K562 (cell line): Measurements from ENCODE around the gene PAM. TPM values are rescaled to one million over a fixed set of nuclear protein-coding genes. Genes with fewer than 3 reads are reported as not detected.

Source experiments
- ATAC-seq: fragments of 200-7000 bp; cut with Tn5 transposase; 3 replicates; pipeline ENCODE4 v1.9.1; 2020; ENCODE audit warnings: moderate library complexity
- BruUV-seq: library from RNA; stranded (reverse); fragments of 400-500 nt; replicated peaks from 2 replicates; lab custom pipeline; 2021; lab: Mats Ljungman, UMichigan
- CTCF ChIA-PET: fragments of 300-600 bp; formaldehyde crosslinking; extraction: SDS; loops from one replicate; lab custom pipeline; 2021; ENCODE audit warnings: low intra/inter-chr PET ratio; lab: Yijun Ruan, JAX
- POLR2A ChIA-PET: fragments of 300-600, 350-650 bp; sonication (Branson Sonifier 250); formaldehyde crosslinking; extraction: SDS; loops from one replicate; lab custom pipeline; 2021; ENCODE audit warnings: antibody characterized with exemption, inconsistent platforms; lab: Yijun Ruan, JAX
- DNase-seq, 4 experiments: peaks; one replicate each; pipeline versions ENCODE4 v3.0.0 to v3.0.0-alpha.2; 2011 to 2018; ENCODE audit warnings: low spot score in 3 of 4, mixed read lengths in 3 of 4; ENCODE audit errors: extremely low read depth in 1 of 4
- FAIRE-seq: peaks from 2 replicates; lab custom pipeline; 2011; peaks lifted over from hg19 to GRCh38; lab: Jason Lieb, UNC
- H2AFZ ChIP-seq: 2 replicates; pipeline ENCODE4 v1.6.0; 2011; ENCODE audit warnings: low read depth, low read length, control low read depth, inconsistent platforms
- H3K27ac ChIP-seq: fragments of 200-600 bp; 3 replicates; pipeline ENCODE4 v1.8.0; 2011; ENCODE audit warnings: low read depth, mild to moderate bottlenecking, control low read depth, inconsistent platforms, low read length, moderate library complexity, mixed read lengths; ENCODE audit errors: extremely low read depth
- H3K27me3 ChIP-seq, 2 experiments: fragments of 300-600 bp in 1 of 2; 2 replicates in 1 of 2; 3 replicates in 1 of 2; pipeline versions ENCODE4 v1.6.0 to v1.8.0; 2011; ENCODE audit warnings: inconsistent platforms in 2 of 2, low read length in 2 of 2, mild to moderate bottlenecking in 1 of 2, mixed read lengths in 1 of 2, moderate library complexity in 1 of 2; ENCODE audit not compliant: control insufficient read depth in 2 of 2, insufficient read depth in 2 of 2
- H3K36me3 ChIP-seq: fragments of 300-600 bp; 3 replicates; pipeline ENCODE4 v1.8.0; 2011; ENCODE audit warnings: mild to moderate bottlenecking, low read length, inconsistent platforms; ENCODE audit not compliant: control insufficient read depth, insufficient read depth
- H3K4me1 ChIP-seq, 2 experiments: fragments of 200-600 bp in 1 of 2; replicated peaks in 1 of 2; 2 replicates in 1 of 2; 3 replicates in 1 of 2; pipeline versions ENCODE4 v1.5.1 to v1.8.0; 2011; ENCODE audit warnings: inconsistent platforms in 2 of 2, low read length in 2 of 2, mild to moderate bottlenecking in 1 of 2, mixed read lengths in 1 of 2, moderate library complexity in 1 of 2; ENCODE audit not compliant: control insufficient read depth in 2 of 2, insufficient read depth in 2 of 2
- H3K4me2 ChIP-seq: 2 replicates; pipeline ENCODE4 v1.6.1; 2011; ENCODE audit warnings: low read length, control low read depth, inconsistent platforms, mixed read lengths; ENCODE audit not compliant: insufficient read depth
- H3K4me3 ChIP-seq: fragments of 200-600 bp; sonication (generic), shearing (Covaris generic); 2 replicates; pipeline ENCODE4 v1.5.1; 2016; ENCODE audit warnings: control low read depth, inconsistent platforms
- H3K79me2 ChIP-seq: fragments of 200-600 bp; 3 replicates; pipeline ENCODE4 v1.8.0; 2011; ENCODE audit warnings: low read length, inconsistent platforms; ENCODE audit not compliant: control insufficient read depth, insufficient read depth
- H3K9ac ChIP-seq, 2 experiments: 2 replicates each; pipeline versions ENCODE4 v1.6.0 to v1.6.1; 2011; ENCODE audit warnings: low read depth in 2 of 2, low read length in 2 of 2, control low read depth in 1 of 2, inconsistent platforms in 1 of 2, mild to moderate bottlenecking in 1 of 2, mixed read lengths in 1 of 2; ENCODE audit not compliant: insufficient read depth in 1 of 2
- H3K9me1 ChIP-seq: one replicate; pipeline ENCODE4 v1.6.0; 2011; ENCODE audit warnings: inconsistent platforms, mild to moderate bottlenecking, low read length, moderate library complexity; ENCODE audit not compliant: control insufficient read depth, insufficient read depth
- H3K9me3 ChIP-seq: replicated peaks from 2 replicates; pipeline ENCODE4 v1.5.1; 2011; ENCODE audit warnings: low read depth, low read length, inconsistent platforms; ENCODE audit not compliant: control insufficient read depth, insufficient read depth
- H4K20me1 ChIP-seq: replicated peaks from 2 replicates; pipeline ENCODE4 v1.6.1; 2011; ENCODE audit warnings: low read length, inconsistent platforms, mixed read lengths; ENCODE audit not compliant: control insufficient read depth, insufficient read depth
- CC2D1A ChIP-seq: fragments of 450-650 bp; IDR thresholded peaks from 2 replicates; pipeline ENCODE4 v1.6.1; 2017; ENCODE audit warnings: mild to moderate bottlenecking
- E2F4 ChIP-seq: sonication (generic); formaldehyde crosslinking; IDR thresholded peaks from 2 replicates; pipeline ENCODE4 v1.8.0; 2022; ENCODE audit warnings: mild to moderate bottlenecking, low read depth, missing genetic modification reagents
- HCFC1 ChIP-seq: IDR thresholded peaks from 2 replicates; pipeline ENCODE4 v1.6.1; 2012; ENCODE audit warnings: low read depth, low read length, improper control_type of control experiment
- SAFB ChIP-seq: fragments of 200-400 bp; formaldehyde crosslinking; IDR thresholded peaks from 2 replicates; pipeline ENCODE4 v1.6.1; 2017; ENCODE audit warnings: low read depth, low read length, borderline replicate concordance
- SOX6 ChIP-seq: fragments of 450-650 bp; IDR thresholded peaks from 2 replicates; pipeline ENCODE4 v1.6.1; 2014; ENCODE audit warnings: mild to moderate bottlenecking
- SUPT5H ChIP-seq: fragments of 450-650 bp; IDR thresholded peaks from 2 replicates; pipeline ENCODE4 v1.6.1; 2016
- ZBTB7A ChIP-seq: IDR thresholded peaks from 2 replicates; pipeline ENCODE4 v1.6.1; 2011; ENCODE audit warnings: low read depth, mild to moderate bottlenecking, low read length, moderate library complexity, borderline replicate concordance; ENCODE audit not compliant: control insufficient read depth
- WGBS: fragments of 100-300 bp; shearing (Covaris generic); methylation state at CpG from one replicate; pipeline ENCODE4 v1.1.6; 2016; ENCODE audit warnings: low coverage, mixed read lengths; ENCODE audit not compliant: insufficient coverage; ENCODE audit errors: missing lambda C conversion rate; 5-methylcytosine and 5-hydroxymethylcytosine counted together
- in situ Hi-C: fragments of 300-500 bp; cut with MboI; formaldehyde crosslinking; loops from 4 replicates; pipeline ENCODE4 v1.15.0; 2018; ENCODE audit warnings: inconsistent platforms, mixed read lengths
- intact Hi-C: fragments of 100-400 bp; cut with micrococcal nuclease; formaldehyde crosslinking; loops from 2 replicates; pipeline ENCODE4 v1.14.2; 2022
- polyA plus RNA-seq, 8 experiments: library from polyadenylated mRNA; depleted of rRNA in 4 of 8; stranded (reverse) in 5 of 8; unstranded in 3 of 8; fragments of >200 nt; fragmentation: Nextera tagmentation in 2 of 8; fragmentation: Illumina TruSeq in 1 of 8; extraction: Ambion mirVana in 2 of 8; extraction: Trizol in 1 of 8; gene quantifications; 2 replicates each; pipeline versions ENCODE4 v1.2.1 to v1.2.3, GENCODE V29; 2011 to 2014; ENCODE audit warnings: inconsistent platforms in 1 of 8, missing spikeins in 1 of 8
- total RNA-seq, 7 experiments: library from RNA; depleted of rRNA in 6 of 7; stranded (reverse); fragments of >200 nt in 6 of 7; fragmentation: Illumina TruSeq in 2 of 7; extraction: Trizol in 2 of 7; gene quantifications; 2 replicates each; pipeline versions ENCODE4 v1.2.1 to v1.2.3, GENCODE V29; 2011 to 2021; ENCODE audit warnings: low replicate concordance in 1 of 7

PAM gene
- total and polyA plus RNA-seq, 9 of the 15 experiments (the other 6 are each of a cell fraction or from before 2014, with no cell fraction given) = 0.39 to 3.1 (median 0.77) TPM

GRCh38 chr5:102716017-102716416 lies 39.1 kb upstream of the PAM start:
- Histone ChIP-seq H3K4me3 (no peak overlapping the region), H3K27me3 (no peaks in the 10 kb centered on the region), H3K9me1 (no peaks in the 10 kb centered on the region), H3K9ac (no peak overlapping the region)
- FAIRE-seq = no peak
- POLR2A ChIA-PET = no interaction called here
- TF ChIP-seq SUPT5H (no peak), CC2D1A (no peak), ZBTB7A (no peak), HCFC1 (no peak), SAFB (no peak), E2F4 (CRISPR knock-in tag) (no peak), SOX6 (no peak)
- TF ChIP-seq, all 486 proteins: peak for 0
- H3K36me3 ChIP-seq = no peaks in the 10 kb centered on the region
- no peak overlapping the region for H3K4me2 ChIP-seq
- ATAC-seq (no peak), DNase-seq (no peak)
- 1% methylated on average over 5 of the region's 5 CpGs for WGBS
- CTCF ChIA-PET = no interaction called here
- H3K4me1 ChIP-seq = no peaks in the 10 kb centered on the region
- no peaks in the 10 kb centered on the region for H4K20me1 ChIP-seq
- no TSS peak for BruUV-seq
- no peak overlapping the region for H2AFZ ChIP-seq
- in situ Hi-C loops = no loop called here
- H3K79me2 ChIP-seq = no peaks in the 10 kb centered on the region
- intact Hi-C loops = no loop called here
- no peak overlapping the region for H3K27ac ChIP-seq
- H3K9me3 ChIP-seq = no peaks in the 10 kb centered on the region
